Endothelial cell of umbilical vein (primary cell): ENCODE data around the gene SEC24C. TPM values are rescaled to one million over a fixed set of nuclear protein-coding genes. Genes with fewer than 3 reads are reported as not detected.

Source experiments
- BruUV-seq: library from RNA; stranded (reverse); fragments of 400-500 nt; replicated peaks from 2 replicates; lab custom pipeline; 2021; lab: Mats Ljungman, UMichigan
- CTCF ChIA-PET: fragments of 300-600, 350-600 bp; sonication (Branson Sonifier 250); formaldehyde crosslinking; loops from one replicate; lab custom pipeline; 2021; ENCODE audit warnings: antibody characterized with exemption, inconsistent platforms; lab: Charles Lee
- POLR2A ChIA-PET: fragments of 300-600, 350-600 bp; sonication (Branson Sonifier 250); formaldehyde crosslinking; loops from one replicate; lab custom pipeline; 2021; ENCODE audit warnings: antibody characterized with exemption, inconsistent platforms; lab: Charles Lee
- DNase-seq: peaks from one replicate; pipeline ENCODE4 v3.0.0-alpha.2; 2011; ENCODE audit warnings: low read depth, low spot score
- FAIRE-seq: peaks from 2 replicates; lab custom pipeline; 2011; peaks lifted over from hg19 to GRCh38; lab: Jason Lieb, UNC
- H2AFZ ChIP-seq: 2 replicates; pipeline ENCODE4 v1.6.0; 2012; ENCODE audit warnings: low read depth, low read length, control low read depth, inconsistent platforms
- H3K27ac ChIP-seq: 2 replicates; pipeline ENCODE4 v1.5.1; 2011; ENCODE audit warnings: low read depth, mild to moderate bottlenecking, control low read depth, low read length, moderate library complexity; ENCODE audit not compliant: insufficient read depth
- H3K27me3 ChIP-seq, 2 experiments: 2 replicates each; pipeline versions ENCODE4 v1.6.0 to v1.6.1; 2011; ENCODE audit warnings: low read length in 2 of 2, mixed read lengths in 1 of 2; ENCODE audit not compliant: control insufficient read depth in 2 of 2, insufficient read depth in 2 of 2
- H3K36me3 ChIP-seq, 2 experiments: 2 replicates in 1 of 2; 3 replicates in 1 of 2; pipeline ENCODE4 v1.5.1; 2011; ENCODE audit warnings: low read length in 2 of 2, mild to moderate bottlenecking in 1 of 2, moderate library complexity in 1 of 2; ENCODE audit not compliant: control insufficient read depth in 2 of 2, insufficient read depth in 2 of 2; ENCODE audit errors: extremely low read depth in 1 of 2
- H3K4me1 ChIP-seq: 3 replicates; pipeline ENCODE4 v1.5.1; 2011; ENCODE audit warnings: mild to moderate bottlenecking, low read length; ENCODE audit not compliant: control insufficient read depth, insufficient read depth; ENCODE audit errors: extremely low read depth
- H3K4me2 ChIP-seq: 2 replicates; pipeline ENCODE4 v1.6.1; 2011; ENCODE audit warnings: low read length, control low read depth, mixed read lengths; ENCODE audit not compliant: insufficient read depth
- H3K4me3 ChIP-seq, 3 experiments: fragments of 200-600 bp in 1 of 3; sonication (generic), shearing (Covaris generic) in 1 of 3; replicated peaks in 1 of 3; 2 replicates each; pipeline ENCODE4 v1.5.1; 2011 to 2016; ENCODE audit warnings: control low read depth in 3 of 3, low read length in 3 of 3, mild to moderate bottlenecking in 2 of 3, inconsistent platforms in 1 of 3, low read depth in 1 of 3, moderate library complexity in 1 of 3; ENCODE audit not compliant: insufficient read depth in 1 of 3
- H3K79me2 ChIP-seq: 2 replicates; pipeline ENCODE4 v1.6.0; 2012; ENCODE audit warnings: low read length, inconsistent platforms; ENCODE audit not compliant: control insufficient read depth, insufficient read depth
- H3K9ac ChIP-seq: replicated peaks from 2 replicates; pipeline ENCODE3; 2011; ENCODE audit warnings: low read length, control low read depth; ENCODE audit not compliant: insufficient read depth; ENCODE audit errors: extremely low read depth
- H3K9me1 ChIP-seq: replicated peaks from 3 replicates; pipeline ENCODE4 v1.6.0; 2011; ENCODE audit warnings: mild to moderate bottlenecking, low read length; ENCODE audit not compliant: control insufficient read depth, insufficient read depth; ENCODE audit errors: extremely low read depth
- H3K9me3 ChIP-seq: replicated peaks from 2 replicates; pipeline ENCODE4 v1.5.1; 2012; ENCODE audit warnings: low read length, inconsistent platforms; ENCODE audit not compliant: control insufficient read depth, insufficient read depth
- H4K20me1 ChIP-seq: replicated peaks from 2 replicates; pipeline ENCODE3; 2011; ENCODE audit warnings: mild to moderate bottlenecking, low read length; ENCODE audit not compliant: control insufficient read depth, insufficient read depth; ENCODE audit errors: extremely low read depth
- CTCF ChIP-seq, 2 donors: IDR thresholded peaks; 1 replicate in 1 of 2; 2 replicates in 1 of 2; pipeline ENCODE4 v1.5.1; 2011; ENCODE audit warnings: low read length in 2 of 2, mild to moderate bottlenecking in 2 of 2, moderate library complexity in 2 of 2, control low read depth in 1 of 2, inconsistent platforms in 1 of 2, low read depth in 1 of 2; ENCODE audit not compliant: insufficient read depth in 1 of 2; ENCODE audit errors: extremely low read depth in 1 of 2
- EZH2 ChIP-seq: IDR thresholded peaks from 2 replicates; pipeline ENCODE4 v1.6.1; 2012; ENCODE audit warnings: borderline replicate concordance, low read depth, mild to moderate bottlenecking, moderate library complexity, low read length, inconsistent platforms; ENCODE audit not compliant: severe bottlenecking
- FOS ChIP-seq: IDR thresholded peaks from 2 replicates; pipeline ENCODE4 v1.6.1; 2011; ENCODE audit warnings: mild to moderate bottlenecking, low read length, moderate library complexity, borderline replicate concordance; ENCODE audit not compliant: insufficient read depth
- GATA2 ChIP-seq: IDR thresholded peaks from 2 replicates; pipeline ENCODE4 v1.7.0; 2011; ENCODE audit warnings: low read depth, mild to moderate bottlenecking, moderate library complexity, mixed read lengths, low read length; ENCODE audit not compliant: insufficient read length, insufficient read depth
- JUN ChIP-seq: IDR thresholded peaks from 2 replicates; pipeline ENCODE4 v1.6.1; 2011; ENCODE audit warnings: borderline replicate concordance, low read depth; ENCODE audit not compliant: insufficient read length, insufficient read depth
- POLR2A ChIP-seq: IDR thresholded peaks from 2 replicates; pipeline ENCODE4 v1.6.1; 2012; ENCODE audit warnings: low read depth, mild to moderate bottlenecking, control low read depth, low read length
- POLR2AphosphoS5 ChIP-seq: IDR thresholded peaks from 2 replicates; pipeline ENCODE4 v1.6.1; 2012; ENCODE audit warnings: low read depth, mild to moderate bottlenecking, control low read depth, low read length, moderate library complexity; ENCODE audit not compliant: insufficient read depth
- dilution Hi-C: fragments of 300-500 bp; cut with MboI; formaldehyde crosslinking; loops from one replicate; pipeline ENCODE4 v1.15.0; 2019; ENCODE audit warnings: low sequenced_read_pairs; ENCODE audit not compliant: extremely low pct_ligation_motif_present
- intact Hi-C: fragments of 100-400 bp; cut with micrococcal nuclease; formaldehyde crosslinking; loops from one replicate; pipeline ENCODE4 v1.10.0; 2022
- polyA plus RNA-seq, 4 experiments: library from polyadenylated mRNA; depleted of rRNA in 3 of 4; stranded (reverse) in 3 of 4; unstranded in 1 of 4; fragments of >200 nt; gene quantifications; 2 replicates each; pipeline versions ENCODE4 v1.2.1 to v1.2.3, GENCODE V29; 2011 to 2012; ENCODE audit warnings: missing spikeins in 1 of 4
- total RNA-seq: library from RNA; stranded (reverse); gene quantifications from 2 replicates; pipeline ENCODE4 v1.2.3, GENCODE V29; 2021

Gene SEC24C
- total and polyA plus RNA-seq, 2 donors (not counting 3 experiments of a cell fraction or from before 2014, with no cell fraction given) = 95.5 to 108 TPM

DNA sequence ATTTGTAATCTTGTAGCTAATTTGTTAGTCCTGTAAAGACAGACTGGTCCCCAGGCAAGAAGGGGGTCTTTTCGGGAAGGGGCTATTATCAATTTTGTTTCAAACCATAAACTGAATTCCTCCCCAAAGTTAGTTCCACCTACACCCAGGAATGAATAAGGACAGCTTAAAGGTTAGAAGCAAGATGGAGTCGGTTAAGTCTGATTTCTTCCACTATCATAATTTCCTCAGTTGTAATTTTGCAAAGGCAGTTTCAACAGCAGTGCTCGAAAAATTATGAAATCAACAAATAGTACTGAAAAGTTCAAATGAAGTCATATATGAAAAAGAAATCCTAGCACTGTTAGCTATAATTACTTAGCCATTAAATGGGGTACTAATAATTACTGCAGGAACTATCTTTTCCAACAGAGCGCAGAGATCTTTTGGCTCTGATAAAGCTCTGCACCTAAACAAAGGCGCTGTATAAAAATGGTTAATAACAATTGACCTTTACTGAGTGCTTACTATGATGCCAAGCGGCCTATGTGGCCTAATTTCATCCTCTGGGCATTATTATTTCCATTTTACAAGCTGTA is 756 bp upstream of the SEC24C start:
- Histone ChIP-seq H3K79me2 (peaks cover 36% of the 10 kb centered on the region), H3K4me1 (peaks cover 17% of the 10 kb centered on the region), H4K20me1 (no peaks in the 10 kb centered on the region), H3K4me3 (peak overlapping the region; percentile 75 to 87 (median 77)), H3K9me3 (no peaks in the 10 kb centered on the region), H3K27ac (peak overlapping the region; percentile 97), H3K4me2 (peak overlapping the region; percentile 75), H2AFZ (peak overlapping the region; percentile 5), H3K9me1 (no peaks in the 10 kb centered on the region), H3K36me3 (peaks cover 0 to 3% of the 10 kb centered on the region in 2 experiments), H3K27me3 (no peaks in the 10 kb centered on the region), H3K9ac (peak overlapping the region; percentile 99)
- dilution Hi-C loops (no loop called here), intact Hi-C loops (no loop called here)
- CTCF ChIA-PET = interaction anchor here (1.6 to 1.8 kb wide), 2 partner anchors 10 to 13 kb away, joined by 4 read pairs; no protein-coding TSS in a partner anchor
- DNase-seq (no peak), FAIRE-seq (peak; percentile 26)
- TF ChIP-seq POLR2A (no peak), POLR2AphosphoS5 (no peak), EZH2 (no peak), CTCF (IDR thresholded peaks at IDR 0.05; ENCODE audit: extremely low read depth in 1 of 2, insufficient read depth in 1 of 2, low read depth in 1 of 2, low read length in 2 of 2) (no peak), JUN (peak; percentile 4), FOS (no peak), GATA2 (no peak)
- POLR2A ChIA-PET = interaction anchor here (1.2 kb wide), 1 partner anchor 13 kb away, joined by 3 read pairs; no protein-coding TSS in a partner anchor
- no TSS peak for BruUV-seq
